K562 (cell line): ENCODE data around the gene TYRO3.

ENCODE experiments used
- MED1 ChIP-seq: sonication (generic); formaldehyde crosslinking; IDR thresholded peaks from 2 replicates; pipeline ENCODE4 v1.8.1; 2023; ENCODE audit warnings: missing genetic modification reagents, borderline replicate concordance
- MTA2 ChIP-seq: fragments of 450-650 bp; IDR thresholded peaks from 2 replicates; pipeline ENCODE4 v1.6.1; 2016; ENCODE audit warnings: low read depth
- NR3C1 ChIP-seq: sonication (generic); formaldehyde crosslinking; IDR thresholded peaks from 2 replicates; pipeline ENCODE4 v1.8.1; 2022; ENCODE audit warnings: missing genetic modification reagents

- TF ChIP-seq MED1 (CRISPR knock-in tag) = no peak
- TF ChIP-seq NR3C1 (CRISPR knock-in tag) = no peak
- TF ChIP-seq MTA2 = no peak
Observed at GRCh38 chr15:41512940-41513505, 46.0 kb upstream of the TYRO3 start.
